Thyroid gland (tissue), 4 donors: ENCODE data around the gene CYFIP2. TPM values are rescaled to one million over a fixed set of nuclear protein-coding genes. Genes with fewer than 3 reads are reported as not detected.
"Not testable (repeated sequence)": the region's sequence is repeated elsewhere in the genome, so short reads cannot be mapped to it uniquely, and the experiment has no call there.

ENCODE experiments used
- DNase-seq, 2 donors: peaks; one replicate each; pipeline ENCODE4 v3.0.0-alpha.2; 2019
- H3K27ac ChIP-seq, 3 donors: fragments of 200-600 bp; sonication (generic); 1 replicate in 2 of 3; 2 replicates in 1 of 3; pipeline ENCODE4 v1.5.1; 2016 to 2019; ENCODE audit warnings: mild to moderate bottlenecking in 1 of 3, moderate library complexity in 1 of 3
- H3K27me3 ChIP-seq: fragments of 200-600 bp; sonication (generic); one replicate; pipeline ENCODE4 v1.5.1; 2019
- H3K36me3 ChIP-seq, 2 donors: fragments of 200-600 bp; sonication (generic); one replicate each; pipeline ENCODE4 v1.5.1; 2016 to 2019
- H3K4me1 ChIP-seq, 2 donors: fragments of 200-600 bp; sonication (generic); one replicate each; pipeline ENCODE4 v1.5.1; 2017 to 2019
- H3K4me3 ChIP-seq, 3 donors: fragments of 200-600 bp; sonication (generic); replicated peaks in 1 of 3; 1 replicate in 2 of 3; 2 replicates in 1 of 3; pipeline ENCODE4 v1.5.1; 2016; ENCODE audit warnings: mild to moderate bottlenecking in 1 of 3
- H3K9me3 ChIP-seq: fragments of 200-600 bp; sonication (generic); one replicate; pipeline ENCODE4 v1.5.1; 2017
- POLR2A ChIP-seq, 2 donors: fragments of 450-650 bp; IDR thresholded peaks; one replicate each; pipeline ENCODE4 v1.6.1; 2017; ENCODE audit warnings: antibody characterized with exemption in 2 of 2, mild to moderate bottlenecking in 2 of 2, moderate library complexity in 1 of 2
- WGBS, 2 donors: methylation state at CpG; one replicate each; pipeline ENCODE4 v1.1.5; 2017; 5-methylcytosine and 5-hydroxymethylcytosine counted together
- intact Hi-C: fragments of 100-400 bp; cut with DNase I; formaldehyde crosslinking; loops from one replicate; pipeline ENCODE4 v1.15.1; 2023
- total RNA-seq, 4 donors: library from RNA; depleted of rRNA; stranded (reverse); fragments of >200 nt; gene quantifications; one replicate each; pipeline ENCODE4 v1.2.3, GENCODE V29; 2016
- TF ChIP-seq, protein P1 (sequence below), 6 experiments: fragments of 200-600 bp in 3 of 6; fragments of 450-650 bp in 3 of 6; sonication (generic) in 3 of 6; IDR thresholded peaks; one replicate each; pipeline ENCODE4 v1.5.1; 2016 to 2019; ENCODE audit warnings: antibody characterized with exemption in 6 of 6, mild to moderate bottlenecking in 2 of 6, inconsistent platforms in 1 of 6, moderate library complexity in 1 of 6

Gene CYFIP2
- total RNA-seq, 4 donors from 2014 or later = 18.3 to 73.5 (median 34.6) TPM

- Histone ChIP-seq H3K27ac (no peak overlapping the region), H3K36me3 (no peaks in the 10 kb centered on the region), H3K27me3 (no peaks in the 10 kb centered on the region), H3K4me1 (no peaks in the 10 kb centered on the region), H3K4me3 (no peak overlapping the region), H3K9me3 (no peaks in the 10 kb centered on the region)
- intact Hi-C loops = no loop called here
- WGBS, 2 donors = 90 to 92% methylated on average over 3 of the region's 3 CpGs
- TF ChIP-seq POLR2A (IDR thresholded peaks at IDR 0.05) = no peak
- TF ChIP-seq, protein P1, sequence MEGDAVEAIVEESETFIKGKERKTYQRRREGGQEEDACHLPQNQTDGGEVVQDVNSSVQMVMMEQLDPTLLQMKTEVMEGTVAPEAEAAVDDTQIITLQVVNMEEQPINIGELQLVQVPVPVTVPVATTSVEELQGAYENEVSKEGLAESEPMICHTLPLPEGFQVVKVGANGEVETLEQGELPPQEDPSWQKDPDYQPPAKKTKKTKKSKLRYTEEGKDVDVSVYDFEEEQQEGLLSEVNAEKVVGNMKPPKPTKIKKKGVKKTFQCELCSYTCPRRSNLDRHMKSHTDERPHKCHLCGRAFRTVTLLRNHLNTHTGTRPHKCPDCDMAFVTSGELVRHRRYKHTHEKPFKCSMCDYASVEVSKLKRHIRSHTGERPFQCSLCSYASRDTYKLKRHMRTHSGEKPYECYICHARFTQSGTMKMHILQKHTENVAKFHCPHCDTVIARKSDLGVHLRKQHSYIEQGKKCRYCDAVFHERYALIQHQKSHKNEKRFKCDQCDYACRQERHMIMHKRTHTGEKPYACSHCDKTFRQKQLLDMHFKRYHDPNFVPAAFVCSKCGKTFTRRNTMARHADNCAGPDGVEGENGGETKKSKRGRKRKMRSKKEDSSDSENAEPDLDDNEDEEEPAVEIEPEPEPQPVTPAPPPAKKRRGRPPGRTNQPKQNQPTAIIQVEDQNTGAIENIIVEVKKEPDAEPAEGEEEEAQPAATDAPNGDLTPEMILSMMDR (IDR thresholded peaks at IDR 0.05) = no peak
- no peak for DNase-seq
Measured at GRCh38 chr5:157233515-157233914, 32.4 kb upstream of the CYFIP2 start.

- no peak for DNase-seq
- intact Hi-C loops = no loop called here
- WGBS, 2 donors = 87 to 90% methylated on average over 3 of the region's 3 CpGs
- Histone ChIP-seq H3K9me3 (no peaks in the 10 kb centered on the region), H3K36me3 (no peaks in the 10 kb centered on the region), H3K27me3 (no peaks in the 10 kb centered on the region), H3K4me3 (no peak overlapping the region), H3K27ac (no peak overlapping the region), H3K4me1 (no peaks in the 10 kb centered on the region)
- TF ChIP-seq POLR2A (IDR thresholded peaks at IDR 0.05) = no peak
- TF ChIP-seq, protein P1 (IDR thresholded peaks at IDR 0.05) = no peak
Measured at GRCh38 chr5:157236423-157236822, 29.5 kb upstream of the CYFIP2 start.

DNA sequence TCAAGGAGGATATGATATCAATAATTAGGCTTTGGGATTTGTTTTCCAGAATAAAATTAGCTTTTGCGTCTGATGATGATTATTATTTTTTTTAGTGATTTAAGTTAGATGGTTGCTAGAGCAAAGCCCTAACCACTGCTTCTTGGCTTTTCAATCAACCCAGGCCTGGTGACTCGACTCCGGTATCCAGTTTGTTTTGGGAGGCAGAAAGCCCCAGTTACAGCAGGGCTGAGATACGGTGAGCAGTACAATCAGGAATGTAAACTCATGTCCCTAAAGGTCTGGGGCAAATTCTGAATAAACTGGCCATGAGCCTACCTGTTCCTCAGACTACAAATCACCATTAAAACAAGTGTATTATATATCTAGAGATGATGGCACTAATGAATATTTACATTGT lies 24.4 kb upstream of the CYFIP2 start:
- Histone ChIP-seq H3K9me3 (no peaks in the 10 kb centered on the region), H3K27me3 (no peaks in the 10 kb centered on the region), H3K4me3 (no peak overlapping the region), H3K27ac (no peak overlapping the region), H3K36me3 (no peaks in the 10 kb centered on the region), H3K4me1 (no peaks in the 10 kb centered on the region)
- intact Hi-C loops = no loop called here
- 86 to 87% methylated on average over 4 of the region's 4 CpGs for WGBS, 2 donors
- no peak for TF ChIP-seq POLR2A (IDR thresholded peaks at IDR 0.05)
- TF ChIP-seq, protein P1 (IDR thresholded peaks at IDR 0.05) = no peak
- DNase-seq = no peak

GRCh38 chr5:157244704-157245103 lies 21.2 kb upstream of the CYFIP2 start:
- H3K27me3 ChIP-seq, H3K4me1 ChIP-seq, DNase-seq, intact Hi-C loops, H3K4me3 ChIP-seq, H3K9me3 ChIP-seq, H3K36me3 ChIP-seq, H3K27ac ChIP-seq: not testable (repeated sequence)
- 66 to 88% methylated on average over 7 of the region's 7 CpGs for WGBS, 2 donors

- intact Hi-C loops = no loop called here
- Histone ChIP-seq H3K4me3 (no peak overlapping the region), H3K4me1 (no peaks in the 10 kb centered on the region), H3K9me3 (no peaks in the 10 kb centered on the region), H3K27ac (no peak overlapping the region), H3K27me3 (no peaks in the 10 kb centered on the region), H3K36me3 (no peaks in the 10 kb centered on the region)
- no peak for DNase-seq
- WGBS, 2 donors = 66 to 76% methylated on average over 4 of the region's 4 CpGs
- no peak for TF ChIP-seq POLR2A (IDR thresholded peaks at IDR 0.05)
- TF ChIP-seq, protein P1 (IDR thresholded peaks at IDR 0.05) = no peak
Measured at GRCh38 chr5:157245476-157245875, 20.4 kb upstream of the CYFIP2 start.

GRCh38 chr5:157245886-157246285 lies 20.0 kb upstream of the CYFIP2 start:
- Histone ChIP-seq H3K9me3 (no peaks in the 10 kb centered on the region), H3K36me3 (no peaks in the 10 kb centered on the region), H3K27ac (no peak overlapping the region), H3K27me3 (no peaks in the 10 kb centered on the region), H3K4me3 (no peak overlapping the region), H3K4me1 (no peaks in the 10 kb centered on the region)
- no peak for DNase-seq
- 74% methylated on average over 4 of the region's 4 CpGs for WGBS, 2 donors
- TF ChIP-seq, protein P1 (IDR thresholded peaks at IDR 0.05) = no peak
- no peak for TF ChIP-seq POLR2A (IDR thresholded peaks at IDR 0.05)
- intact Hi-C loops = no loop called here
